Jurkat, Clone E6-1 (cell line): ENCODE data around the gene ASPHD1.
"Not testable (repeated sequence)": the region's sequence is repeated elsewhere in the genome, so short reads cannot be mapped to it uniquely, and the experiment has no call there.

Source experiments
- DNase-seq: peaks from one replicate; pipeline ENCODE4 v3.0.0-alpha.2; 2011; ENCODE audit warnings: low read depth, low spot score
- H3K4me3 ChIP-seq: 2 replicates; pipeline ENCODE4 v1.5.1; 2011; ENCODE audit warnings: mild to moderate bottlenecking, low read length, control low read depth, moderate library complexity

ASPHD1 gene

GRCh38 chr16:29876594-29877249, 23.6 kb upstream of the ASPHD1 start:
- DNase-seq = no peak
- peak overlapping the region; percentile 34 for H3K4me3 ChIP-seq

DNA sequence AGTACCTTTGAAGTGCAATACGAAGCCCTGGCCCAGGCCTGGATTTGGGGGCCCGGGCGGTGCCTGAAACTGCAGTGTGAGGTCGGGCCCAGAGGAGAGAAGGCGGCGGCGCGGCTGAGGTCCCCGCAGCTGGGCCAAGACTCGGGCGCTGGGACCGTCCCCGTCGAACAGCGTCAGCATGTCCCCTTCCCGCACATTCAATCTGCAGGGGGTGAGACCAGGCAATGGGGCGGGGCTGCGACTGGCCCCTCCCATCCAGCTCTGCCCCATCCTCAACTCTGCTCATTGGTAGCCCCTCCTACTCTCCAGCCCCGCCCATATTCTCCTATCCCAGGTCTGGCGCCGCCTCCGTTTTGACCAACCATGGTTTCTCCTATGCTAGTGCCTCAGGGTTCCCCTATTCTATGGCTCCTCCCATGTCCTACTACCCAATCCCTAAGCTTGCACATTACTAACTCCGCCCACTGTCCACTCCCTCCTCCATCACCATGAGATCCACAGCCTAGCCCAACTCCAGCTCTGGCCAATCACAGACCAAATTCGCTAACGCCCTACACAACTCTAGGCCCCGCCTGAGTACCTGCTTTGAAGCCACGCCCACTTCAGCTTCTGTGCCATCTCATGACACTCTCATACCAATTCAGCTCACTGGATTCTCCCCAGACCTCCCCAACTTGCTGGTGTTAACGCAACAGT, 22.9 kb upstream of the ASPHD1 start:
- DNase-seq = peak; percentile 46
- no peak overlapping the region for H3K4me3 ChIP-seq

DNA sequence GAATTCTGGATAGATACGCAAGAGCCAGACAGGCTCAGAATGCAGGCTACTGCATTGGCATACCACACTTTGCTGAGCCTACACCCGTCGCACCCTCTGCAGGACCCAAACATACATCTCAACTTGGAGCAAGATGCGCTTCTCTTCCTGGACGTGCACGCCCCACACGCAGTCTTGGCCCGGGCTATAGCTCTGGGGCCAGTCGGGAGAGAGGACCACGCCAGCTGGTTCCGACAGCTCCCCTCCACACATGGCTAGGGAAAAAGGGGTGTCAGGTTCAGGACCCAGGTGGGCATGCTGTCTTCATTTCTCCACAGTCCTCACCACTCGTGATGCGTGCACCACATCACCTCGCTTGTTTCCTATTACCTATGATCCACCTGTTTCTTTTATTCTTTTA, 22.1 kb upstream of the ASPHD1 start:
- no peak for DNase-seq
- no peak overlapping the region for H3K4me3 ChIP-seq

DNA sequence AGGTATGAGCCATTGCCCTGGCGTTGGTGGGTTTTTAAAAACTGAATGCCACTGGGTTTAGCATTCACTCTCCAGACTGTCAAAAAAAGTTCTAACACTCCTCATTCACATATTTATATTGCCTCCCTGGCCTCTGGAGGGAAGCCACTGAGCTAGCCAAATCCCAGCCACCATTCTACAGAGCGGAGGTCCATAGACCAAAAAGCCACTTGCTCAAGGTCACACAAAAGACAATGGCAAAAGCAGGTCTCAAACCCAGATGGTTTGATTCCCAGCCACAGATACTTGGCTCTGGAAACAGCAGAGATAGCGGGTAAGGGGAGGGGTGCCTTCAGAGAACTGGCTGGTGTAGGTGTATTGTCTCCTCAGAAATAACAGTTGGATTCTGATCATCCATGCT, 19.2 kb upstream of the ASPHD1 start:
- H3K4me3 ChIP-seq = no peak overlapping the region
- no peak for DNase-seq

- H3K4me3 ChIP-seq = no peak overlapping the region
- DNase-seq = no peak
These were observed 16.3 kb upstream of the ASPHD1 start for GRCh38 chr16:29883987-29884386.

GRCh38 chr16:29889372-29889771, 10.9 kb upstream of the ASPHD1 start:
- DNase-seq, H3K4me3 ChIP-seq: not testable (repeated sequence)

DNA sequence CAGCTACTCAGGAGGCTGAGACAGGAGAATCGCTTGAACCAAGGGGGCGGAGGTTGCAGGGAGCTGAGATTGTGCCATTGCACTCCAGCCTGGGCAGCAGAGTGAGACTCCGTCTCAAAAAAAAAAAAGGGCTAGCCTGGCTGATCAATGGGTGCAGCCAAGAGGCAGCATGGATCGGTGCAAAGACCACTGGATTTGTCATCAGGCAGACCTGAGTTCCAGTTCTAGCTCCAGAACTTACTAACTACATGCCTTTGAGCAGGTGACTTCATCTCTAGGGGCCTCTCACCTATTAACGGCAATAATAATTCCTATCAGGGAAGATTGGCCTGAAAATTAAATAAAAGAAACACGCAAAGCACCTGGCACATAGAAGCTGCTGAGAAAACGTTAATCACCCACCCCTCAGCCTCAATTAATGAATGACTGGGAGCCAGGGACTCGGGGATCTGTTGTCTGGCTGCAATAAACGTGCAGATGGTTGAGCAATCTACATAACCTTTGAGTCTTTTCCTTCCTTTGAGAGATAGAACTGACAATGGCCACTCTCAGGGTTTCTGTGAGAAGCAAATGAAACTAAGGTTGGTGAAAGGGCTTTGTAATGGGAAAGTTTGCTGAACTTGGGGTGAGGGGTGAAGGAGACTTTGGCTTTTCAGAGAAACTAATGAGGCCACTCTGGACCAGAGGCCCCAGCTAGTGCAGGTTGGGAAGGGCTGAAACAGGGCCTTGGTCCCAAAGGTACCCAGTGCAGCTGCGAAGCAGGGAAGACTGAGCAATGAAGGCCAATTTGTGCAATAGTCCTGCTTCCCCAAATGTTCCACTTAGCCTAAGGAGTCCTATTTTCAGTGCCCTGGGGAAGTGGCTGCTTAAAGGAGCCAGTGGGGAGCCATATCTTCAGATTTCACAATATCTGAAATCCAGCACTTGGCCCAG, 8.5 kb upstream of the ASPHD1 start:
- no peak for DNase-seq
- no peak overlapping the region for H3K4me3 ChIP-seq

GRCh38 chr16:29892458-29892813, 7.9 kb upstream of the ASPHD1 start:
- no peak overlapping the region for H3K4me3 ChIP-seq
- no peak for DNase-seq

DNA sequence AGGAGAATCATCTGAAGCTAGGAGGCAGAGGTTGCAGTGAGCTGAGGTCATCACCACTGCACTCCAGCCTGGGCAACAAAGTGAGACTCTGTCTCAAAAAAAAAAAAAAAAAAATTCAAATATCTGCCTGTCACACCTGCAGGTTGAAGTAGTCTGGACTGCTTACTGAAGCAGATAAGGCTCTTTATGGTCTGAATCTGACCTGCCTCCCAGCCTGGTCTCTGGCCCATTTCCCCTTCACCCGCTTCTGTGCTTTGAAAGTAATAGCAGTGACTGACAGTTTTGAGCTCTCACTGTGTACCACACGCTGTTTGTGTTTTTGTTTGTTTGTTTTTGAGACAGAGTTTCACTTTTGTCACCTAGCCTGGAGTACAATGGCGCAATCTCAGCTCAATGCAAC, 6.7 kb upstream of the ASPHD1 start:
- no peak for DNase-seq
- no peak overlapping the region for H3K4me3 ChIP-seq

GRCh38 chr16:29894352-29894751, 5.9 kb upstream of the ASPHD1 start:
- H3K4me3 ChIP-seq = no peak overlapping the region
- DNase-seq = no peak

- H3K4me3 ChIP-seq = no peak overlapping the region
- no peak for DNase-seq
These were observed 3.4 kb upstream of the ASPHD1 start for GRCh38 chr16:29896841-29897240.

- DNase-seq = no peak
- no peak overlapping the region for H3K4me3 ChIP-seq
These were observed 3.0 kb upstream of the ASPHD1 start for GRCh38 chr16:29897333-29897732.

GRCh38 chr16:29898135-29898803, 2.0 kb upstream of the ASPHD1 start:
- no peak overlapping the region for H3K4me3 ChIP-seq
- DNase-seq = no peak

GRCh38 chr16:29898804-29899515, 1.3 kb upstream of the ASPHD1 start:
- no peak for DNase-seq
- peak overlapping the region; percentile 51 for H3K4me3 ChIP-seq

GRCh38 chr16:29899516-29900101, 679 bp upstream of the ASPHD1 start, which contains the start of gene SEZ6L2:
Gene SEZ6L2 (minus strand): TSS chr16:29899550. CDS start chr16:29899019, 531 bp downstream.
- peak within 1 kb of the TSS; percentile 51 for H3K4me3 ChIP-seq
- peak; percentile 64 for DNase-seq

- peak overlapping the region; percentile 51 for H3K4me3 ChIP-seq
- DNase-seq = no peak
These were observed 759 bp downstream of the ASPHD1 start for GRCh38 chr16:29900888-29901606.

DNA sequence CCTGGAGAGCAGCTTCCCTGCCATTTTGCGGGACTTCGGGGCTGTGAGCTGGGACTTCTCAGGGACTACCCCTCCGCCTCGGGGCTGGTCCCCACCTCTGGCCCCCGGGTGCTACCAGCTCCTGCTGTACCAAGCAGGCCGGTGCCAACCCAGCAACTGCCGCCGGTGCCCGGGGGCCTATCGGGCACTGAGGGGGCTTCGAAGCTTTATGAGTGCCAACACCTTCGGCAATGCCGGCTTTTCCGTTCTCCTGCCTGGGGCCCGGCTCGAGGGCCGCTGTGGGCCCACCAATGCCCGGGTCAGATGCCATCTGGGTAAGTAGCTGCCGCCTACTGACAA, 1.3 kb downstream of the ASPHD1 start:
- H3K4me3 ChIP-seq = no peak overlapping the region

DNA sequence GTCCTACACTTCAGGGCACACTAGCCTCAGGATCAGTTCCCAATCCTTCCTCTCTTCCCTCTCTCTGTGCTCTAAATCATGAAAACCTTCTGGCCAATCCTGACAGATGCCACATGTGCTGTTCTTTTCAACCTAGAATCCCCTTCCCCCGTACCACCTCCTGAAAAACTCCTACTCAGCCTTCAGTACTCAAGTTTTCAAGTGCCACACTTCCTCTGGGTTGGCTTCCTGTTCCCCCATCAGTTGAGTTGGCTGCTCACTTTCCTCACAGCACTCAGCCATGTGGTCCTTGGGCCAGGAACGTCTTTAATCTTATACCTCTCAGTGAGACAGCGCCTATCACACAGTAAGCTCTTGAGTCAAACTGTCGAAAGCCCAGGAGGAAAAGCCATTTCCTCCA, 3.3 kb downstream of the ASPHD1 start:
- DNase-seq = peak; percentile 33
- H3K4me3 ChIP-seq = no peak overlapping the region

More for the DNA sequence above, 1.3 kb downstream of the ASPHD1 start:
- DNase-seq = no peak
